Measurements from ENCODE around the gene UFL1.

DNA sequence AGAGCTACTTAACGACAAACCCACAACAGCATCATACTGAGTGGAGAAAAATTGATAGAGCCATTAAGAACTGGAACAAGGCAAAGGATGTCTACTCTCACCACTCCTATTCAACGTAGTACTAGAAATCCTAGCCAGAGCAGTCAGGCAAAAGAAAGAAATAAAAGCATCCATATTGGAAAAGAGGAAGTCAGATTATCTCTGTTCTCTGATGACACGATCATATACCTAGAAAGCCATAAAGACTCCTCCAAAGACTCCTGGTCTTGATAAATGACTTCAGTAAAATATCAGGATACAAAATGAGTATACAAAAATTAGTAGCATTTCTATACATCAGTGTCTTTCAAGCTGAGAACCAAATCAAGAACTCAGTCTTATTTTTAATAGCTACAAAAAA is 24.3 kb downstream of the UFL1 start:
- TF ChIP-seq EZH2 (IDR thresholded peaks at IDR 0.05; ENCODE audit: insufficient read depth, poor library complexity, severe bottlenecking) (no peak), EZH2phosphoT487 (IDR thresholded peaks at IDR 0.05; ENCODE audit: insufficient read depth, low read depth) (no peak)

Data from GM23248 (cell line).